ENCODE data around the gene ATF2.

- no peak for TF ChIP-seq POLR2A (IDR thresholded peaks at IDR 0.05)
- TF ChIP-seq, protein P1, sequence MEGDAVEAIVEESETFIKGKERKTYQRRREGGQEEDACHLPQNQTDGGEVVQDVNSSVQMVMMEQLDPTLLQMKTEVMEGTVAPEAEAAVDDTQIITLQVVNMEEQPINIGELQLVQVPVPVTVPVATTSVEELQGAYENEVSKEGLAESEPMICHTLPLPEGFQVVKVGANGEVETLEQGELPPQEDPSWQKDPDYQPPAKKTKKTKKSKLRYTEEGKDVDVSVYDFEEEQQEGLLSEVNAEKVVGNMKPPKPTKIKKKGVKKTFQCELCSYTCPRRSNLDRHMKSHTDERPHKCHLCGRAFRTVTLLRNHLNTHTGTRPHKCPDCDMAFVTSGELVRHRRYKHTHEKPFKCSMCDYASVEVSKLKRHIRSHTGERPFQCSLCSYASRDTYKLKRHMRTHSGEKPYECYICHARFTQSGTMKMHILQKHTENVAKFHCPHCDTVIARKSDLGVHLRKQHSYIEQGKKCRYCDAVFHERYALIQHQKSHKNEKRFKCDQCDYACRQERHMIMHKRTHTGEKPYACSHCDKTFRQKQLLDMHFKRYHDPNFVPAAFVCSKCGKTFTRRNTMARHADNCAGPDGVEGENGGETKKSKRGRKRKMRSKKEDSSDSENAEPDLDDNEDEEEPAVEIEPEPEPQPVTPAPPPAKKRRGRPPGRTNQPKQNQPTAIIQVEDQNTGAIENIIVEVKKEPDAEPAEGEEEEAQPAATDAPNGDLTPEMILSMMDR (IDR thresholded peaks at IDR 0.05): no peak
- no peak for TF ChIP-seq POLR2AphosphoS5 (IDR thresholded peaks at IDR 0.05)
- no peak for TF ChIP-seq EP300 (IDR thresholded peaks at IDR 0.05)
These were observed 113.7 kb downstream of the ATF2 start for GRCh38 chr2:175054340-175054739.

Measured in upper lobe of left lung (tissue), 4 donors.